Measurements from ENCODE around the gene MT1A.
A peak's percentile ranks its signal among the peaks of the same experiment; 100 is the strongest.
"Not testable (repeated sequence)": the region's sequence is repeated elsewhere in the genome, so short reads cannot be mapped to it uniquely, and the experiment has no call there.

MT1A gene

GRCh38 chr16:56664506-56664905 lies 26.0 kb downstream of the MT1A start:
- Histone ChIP-seq H3K4me2 (ENCODE audit: low read length) (no peak overlapping the region), H3K4me1 (ENCODE audit: control insufficient read depth, low read length) (no peaks in the 10 kb centered on the region), H3K27ac (ENCODE audit: low read depth, low read length) (no peak overlapping the region), H4K20me1 (ENCODE audit: control insufficient read depth, insufficient read depth, low read depth, low read length) (no peaks in the 10 kb centered on the region), H3K9me3 (ENCODE audit: control insufficient read depth, insufficient read depth, low read length) (no peaks in the 10 kb centered on the region), H3K27me3 (ENCODE audit: control insufficient read depth, low read length) (peaks cover 53% of the 10 kb centered on the region), H3K79me2 (ENCODE audit: control insufficient read depth, low read length) (no peaks in the 10 kb centered on the region), H3K4me3 (ENCODE audit: low read length) (no peak overlapping the region), H3K9me2 (replicated peaks; ENCODE audit: control insufficient read depth, low read length) (no peaks in the 10 kb centered on the region), H3K36me3 (ENCODE audit: control insufficient read depth, low read length) (no peaks in the 10 kb centered on the region), H3F3A (ENCODE audit: control insufficient read depth, insufficient read depth) (no peaks in the 10 kb centered on the region)
- no peak for TF ChIP-seq EZH2phosphoT487 (IDR thresholded peaks at IDR 0.05; ENCODE audit: borderline replicate concordance, low read length)

GRCh38 chr16:56665286-56666261 lies 27.1 kb downstream of the MT1A start:
- not testable (repeated sequence) for H3K4me1 ChIP-seq (ENCODE audit: control insufficient read depth, low read length); H3K27ac ChIP-seq (ENCODE audit: low read depth, low read length); H3K9me2 ChIP-seq (replicated peaks; ENCODE audit: control insufficient read depth, low read length); H3K9me3 ChIP-seq (ENCODE audit: control insufficient read depth, insufficient read depth, low read length); H3K4me3 ChIP-seq (ENCODE audit: low read length); H3K36me3 ChIP-seq (ENCODE audit: control insufficient read depth, low read length); H4K20me1 ChIP-seq (ENCODE audit: control insufficient read depth, insufficient read depth, low read depth, low read length); H3K4me2 ChIP-seq (ENCODE audit: low read length); H3K79me2 ChIP-seq (ENCODE audit: control insufficient read depth, low read length); H3F3A ChIP-seq (ENCODE audit: control insufficient read depth, insufficient read depth)
- peaks cover 55% of the 10 kb centered on the region for H3K27me3 ChIP-seq (ENCODE audit: control insufficient read depth, low read length)

- Histone ChIP-seq H3K9me3 (ENCODE audit: control insufficient read depth, insufficient read depth, low read length) (no peaks in the 10 kb centered on the region), H3K9me2 (replicated peaks; ENCODE audit: control insufficient read depth, low read length) (no peaks in the 10 kb centered on the region), H4K20me1 (ENCODE audit: control insufficient read depth, insufficient read depth, low read depth, low read length) (no peaks in the 10 kb centered on the region), H3K27me3 (ENCODE audit: control insufficient read depth, low read length) (peaks cover 71% of the 10 kb centered on the region), H3K4me3 (ENCODE audit: low read length) (no peak within 1 kb of the TSS), H3K79me2 (ENCODE audit: control insufficient read depth, low read length) (no peaks in the 10 kb centered on the region), H3K4me2 (ENCODE audit: low read length) (no peak within 1 kb of the TSS), H3K36me3 (ENCODE audit: control insufficient read depth, low read length) (no peaks in the 10 kb centered on the region), H3K4me1 (ENCODE audit: control insufficient read depth, low read length) (no peaks in the 10 kb centered on the region), H3K27ac (ENCODE audit: low read depth, low read length) (no peak within 1 kb of the TSS), H3F3A (ENCODE audit: control insufficient read depth, insufficient read depth) (no peaks in the 10 kb centered on the region)
- TF ChIP-seq CTCF (IDR thresholded peaks at IDR 0.05; ENCODE audit: low read depth, low read length, poor library complexity, severe bottlenecking) = no peak
- TF ChIP-seq EZH2phosphoT487 (IDR thresholded peaks at IDR 0.05; ENCODE audit: borderline replicate concordance, low read length) = 0 out of 2 replicates have a peak, but pooled peaks have one; percentile 16
Observed at GRCh38 chr16:56667581-56668571, 29.4 kb downstream of the MT1A start, which contains the start of gene MT1G. Gene MT1G (minus strand): TSS chr16:56668065. CDS start chr16:56667993, 72 bp downstream.

GRCh38 chr16:56669005-56669839 lies 30.8 kb downstream of the MT1A start, which contains the start of gene MT1H:
Gene MT1H (plus strand): TSS chr16:56669814. CDS start chr16:56669885, 71 bp downstream.
- TF ChIP-seq CTCF (IDR thresholded peaks at IDR 0.05; ENCODE audit: low read depth, low read length, poor library complexity, severe bottlenecking) (no peak), EZH2phosphoT487 (IDR thresholded peaks at IDR 0.05; ENCODE audit: borderline replicate concordance, low read length) (no peak)
- no peaks in the 10 kb centered on the region for H3F3A ChIP-seq (ENCODE audit: control insufficient read depth, insufficient read depth)
- no peaks in the 10 kb centered on the region for H3K9me3 ChIP-seq (ENCODE audit: control insufficient read depth, insufficient read depth, low read length)
- H3K4me2 ChIP-seq (ENCODE audit: low read length) = no peak within 1 kb of the TSS
- no peak within 1 kb of the TSS for H3K4me3 ChIP-seq (ENCODE audit: low read length)
- H3K9me2 ChIP-seq (replicated peaks; ENCODE audit: control insufficient read depth, low read length) = no peaks in the 10 kb centered on the region
- peaks cover 77% of the 10 kb centered on the region for H3K27me3 ChIP-seq (ENCODE audit: control insufficient read depth, low read length)
- no peaks in the 10 kb centered on the region for H3K36me3 ChIP-seq (ENCODE audit: control insufficient read depth, low read length)
- no peak within 1 kb of the TSS for H3K27ac ChIP-seq (ENCODE audit: low read depth, low read length)
- no peaks in the 10 kb centered on the region for H3K4me1 ChIP-seq (ENCODE audit: control insufficient read depth, low read length)
- H3K79me2 ChIP-seq (ENCODE audit: control insufficient read depth, low read length) = no peaks in the 10 kb centered on the region
- H4K20me1 ChIP-seq (ENCODE audit: control insufficient read depth, insufficient read depth, low read depth, low read length) = no peaks in the 10 kb centered on the region
